Stimulated activated CD8-positive, alpha-beta memory T cell treated with anti-CD3 and anti-CD28 coated beads, Interleukin-4, amount 100 ng/mL, for 48 hours (primary cell): ENCODE results near the gene CUX1.
"Not testable (repeated sequence)": the region's sequence is repeated elsewhere in the genome, so short reads cannot be mapped to it uniquely, and the experiment has no call there.

Experiments
- DNase-seq: peaks from one replicate; pipeline ENCODE4 v3.0.0-alpha.2; 2020

The CUX1 gene, protein sequence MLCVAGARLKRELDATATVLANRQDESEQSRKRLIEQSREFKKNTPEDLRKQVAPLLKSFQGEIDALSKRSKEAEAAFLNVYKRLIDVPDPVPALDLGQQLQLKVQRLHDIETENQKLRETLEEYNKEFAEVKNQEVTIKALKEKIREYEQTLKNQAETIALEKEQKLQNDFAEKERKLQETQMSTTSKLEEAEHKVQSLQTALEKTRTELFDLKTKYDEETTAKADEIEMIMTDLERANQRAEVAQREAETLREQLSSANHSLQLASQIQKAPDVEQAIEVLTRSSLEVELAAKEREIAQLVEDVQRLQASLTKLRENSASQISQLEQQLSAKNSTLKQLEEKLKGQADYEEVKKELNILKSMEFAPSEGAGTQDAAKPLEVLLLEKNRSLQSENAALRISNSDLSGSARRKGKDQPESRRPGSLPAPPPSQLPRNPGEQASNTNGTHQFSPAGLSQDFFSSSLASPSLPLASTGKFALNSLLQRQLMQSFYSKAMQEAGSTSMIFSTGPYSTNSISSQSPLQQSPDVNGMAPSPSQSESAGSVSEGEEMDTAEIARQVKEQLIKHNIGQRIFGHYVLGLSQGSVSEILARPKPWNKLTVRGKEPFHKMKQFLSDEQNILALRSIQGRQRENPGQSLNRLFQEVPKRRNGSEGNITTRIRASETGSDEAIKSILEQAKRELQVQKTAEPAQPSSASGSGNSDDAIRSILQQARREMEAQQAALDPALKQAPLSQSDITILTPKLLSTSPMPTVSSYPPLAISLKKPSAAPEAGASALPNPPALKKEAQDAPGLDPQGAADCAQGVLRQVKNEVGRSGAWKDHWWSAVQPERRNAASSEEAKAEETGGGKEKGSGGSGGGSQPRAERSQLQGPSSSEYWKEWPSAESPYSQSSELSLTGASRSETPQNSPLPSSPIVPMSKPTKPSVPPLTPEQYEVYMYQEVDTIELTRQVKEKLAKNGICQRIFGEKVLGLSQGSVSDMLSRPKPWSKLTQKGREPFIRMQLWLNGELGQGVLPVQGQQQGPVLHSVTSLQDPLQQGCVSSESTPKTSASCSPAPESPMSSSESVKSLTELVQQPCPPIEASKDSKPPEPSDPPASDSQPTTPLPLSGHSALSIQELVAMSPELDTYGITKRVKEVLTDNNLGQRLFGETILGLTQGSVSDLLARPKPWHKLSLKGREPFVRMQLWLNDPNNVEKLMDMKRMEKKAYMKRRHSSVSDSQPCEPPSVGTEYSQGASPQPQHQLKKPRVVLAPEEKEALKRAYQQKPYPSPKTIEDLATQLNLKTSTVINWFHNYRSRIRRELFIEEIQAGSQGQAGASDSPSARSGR (N-terminal part only)

DNA sequence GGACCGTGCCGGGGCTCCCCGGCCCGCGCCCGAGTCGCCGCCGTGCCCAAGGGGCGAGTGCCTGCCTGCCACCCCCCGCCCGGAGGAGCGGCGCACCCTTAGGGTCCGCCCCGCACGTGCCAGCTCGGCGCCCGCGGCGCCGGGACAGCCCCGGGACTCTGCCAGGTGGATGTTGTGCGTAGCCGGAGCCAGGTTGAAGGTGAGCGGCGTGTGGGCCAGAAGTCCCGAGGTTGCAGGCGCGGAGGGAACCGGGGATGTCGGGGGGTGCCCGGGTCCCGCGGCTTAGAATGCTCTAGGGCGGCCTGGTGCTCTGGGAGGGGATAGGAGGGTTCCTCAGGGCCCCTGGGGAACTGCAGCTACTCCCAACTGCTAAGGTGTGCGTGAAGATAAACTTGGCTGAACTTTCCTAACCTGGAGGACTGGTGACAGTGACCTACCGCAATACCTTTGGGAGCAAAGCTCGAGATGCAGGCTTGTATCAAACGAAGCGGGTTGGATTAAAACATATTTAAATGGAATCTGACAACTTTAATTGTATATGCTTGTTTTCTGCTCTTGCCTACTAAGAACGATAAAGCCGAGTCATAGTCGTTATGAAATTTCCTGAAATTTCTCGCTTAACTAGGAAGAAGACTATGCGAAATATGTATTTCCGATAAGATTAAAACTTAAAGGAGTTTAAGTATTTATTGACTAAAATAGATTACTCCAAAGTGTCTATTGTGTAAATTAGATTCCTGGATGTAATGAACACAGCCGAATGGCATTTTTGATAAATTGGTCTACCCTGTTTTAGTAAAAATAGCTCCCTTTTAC, at the start of gene CUX1:
Gene CUX1 (plus strand): TSS at position 156 of the 816 bp plus-strand sequence. CDS start 14 bp downstream, at position 170.
- DNase-seq: peak; percentile 36

DNA sequence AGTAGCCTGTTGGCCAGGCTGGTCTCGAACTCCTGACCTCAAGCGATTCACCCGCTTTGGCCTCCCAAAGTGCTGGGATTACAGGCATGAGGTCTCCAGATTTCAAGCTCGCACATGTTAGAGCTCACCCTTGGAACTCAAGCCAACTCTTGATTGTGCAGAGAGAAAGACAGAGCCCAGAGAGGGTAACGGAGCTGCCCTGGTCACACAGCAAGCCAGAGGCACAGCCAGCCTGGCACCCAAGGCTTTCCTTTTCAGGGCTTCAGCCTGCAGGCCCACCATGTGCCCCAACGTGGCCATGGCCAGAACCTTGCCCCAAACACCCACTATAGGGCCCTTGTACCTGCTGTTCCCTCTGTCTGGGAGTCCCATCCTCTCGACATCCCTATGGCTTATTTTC, 49.1 kb upstream of the CUX1 start:
- DNase-seq: no peak

DNA sequence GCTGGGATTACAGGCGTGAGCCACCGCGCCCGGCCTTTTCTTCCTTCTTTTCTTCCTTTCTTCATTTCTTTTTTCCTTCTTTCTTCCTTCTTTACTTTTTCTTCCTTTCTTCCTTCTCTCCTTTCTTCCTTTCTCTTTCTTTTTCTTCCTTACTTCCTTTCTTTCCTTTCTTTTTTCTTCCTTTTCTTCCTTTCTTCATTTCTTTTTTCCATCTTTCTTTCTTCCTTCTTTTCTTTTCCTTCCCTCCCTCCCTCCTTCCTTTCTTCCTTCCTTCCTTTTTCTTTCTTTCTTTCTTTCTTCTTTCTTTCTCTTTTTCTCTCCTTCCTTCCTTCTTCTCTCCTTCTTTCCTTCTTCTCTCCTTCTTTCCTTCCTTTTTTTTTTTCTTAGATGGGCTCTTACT, 47.0 kb upstream of the CUX1 start:
- no peak for DNase-seq

DNA sequence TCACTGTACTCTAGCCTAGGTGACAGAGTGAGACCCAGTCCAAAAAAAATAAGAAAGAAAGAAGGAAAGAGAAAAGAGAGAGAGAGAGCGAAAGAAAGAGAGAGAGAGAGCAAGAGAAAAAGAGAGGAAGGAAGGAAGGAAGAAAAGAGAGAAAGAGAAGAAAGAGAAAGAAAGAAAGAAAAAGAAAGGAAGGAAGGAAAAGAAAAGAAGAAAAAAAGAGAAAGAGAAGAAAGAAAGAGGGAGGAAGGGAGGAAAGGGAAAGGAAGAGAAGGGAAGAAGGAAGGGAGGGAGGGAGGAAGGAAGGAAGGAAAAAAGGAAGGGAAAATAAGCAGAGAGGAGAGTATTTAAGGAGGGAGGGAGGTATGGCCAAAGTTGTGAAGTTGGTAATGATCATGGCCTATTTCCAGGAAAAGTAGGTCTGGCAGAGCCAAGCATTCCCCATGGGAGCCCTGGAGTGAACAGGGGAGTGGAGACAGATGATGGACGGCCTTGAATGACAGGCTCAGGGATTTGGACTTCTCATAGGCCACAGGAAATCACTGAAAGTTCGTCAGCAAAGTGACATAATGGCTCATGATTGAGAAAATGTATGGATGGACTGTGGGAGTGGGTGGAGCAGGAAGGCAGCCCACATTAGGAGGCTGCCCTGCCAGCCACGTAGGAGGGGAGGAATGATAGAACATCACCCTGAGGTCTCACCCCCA, 44.8 kb upstream of the CUX1 start:
- no peak for DNase-seq

DNA sequence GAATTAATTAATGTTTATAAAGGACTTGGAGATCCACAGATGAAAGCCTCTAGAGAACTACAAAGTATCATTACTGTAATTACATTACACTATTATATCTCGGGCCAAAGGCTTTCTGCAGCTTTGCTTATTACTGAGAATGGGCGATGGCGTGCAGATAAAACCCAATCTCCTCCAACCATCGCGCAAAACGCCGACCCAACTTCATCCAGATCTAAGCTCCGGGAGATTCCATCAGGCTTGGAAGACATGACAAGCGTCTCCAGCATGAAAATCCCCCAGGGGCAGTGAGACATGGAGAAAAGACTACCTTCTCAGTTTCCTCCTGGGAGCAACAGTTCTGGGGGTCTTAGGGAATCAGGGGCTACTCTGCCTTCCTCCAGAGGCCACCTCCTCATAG, 42.2 kb upstream of the CUX1 start:
- no peak for DNase-seq

DNA sequence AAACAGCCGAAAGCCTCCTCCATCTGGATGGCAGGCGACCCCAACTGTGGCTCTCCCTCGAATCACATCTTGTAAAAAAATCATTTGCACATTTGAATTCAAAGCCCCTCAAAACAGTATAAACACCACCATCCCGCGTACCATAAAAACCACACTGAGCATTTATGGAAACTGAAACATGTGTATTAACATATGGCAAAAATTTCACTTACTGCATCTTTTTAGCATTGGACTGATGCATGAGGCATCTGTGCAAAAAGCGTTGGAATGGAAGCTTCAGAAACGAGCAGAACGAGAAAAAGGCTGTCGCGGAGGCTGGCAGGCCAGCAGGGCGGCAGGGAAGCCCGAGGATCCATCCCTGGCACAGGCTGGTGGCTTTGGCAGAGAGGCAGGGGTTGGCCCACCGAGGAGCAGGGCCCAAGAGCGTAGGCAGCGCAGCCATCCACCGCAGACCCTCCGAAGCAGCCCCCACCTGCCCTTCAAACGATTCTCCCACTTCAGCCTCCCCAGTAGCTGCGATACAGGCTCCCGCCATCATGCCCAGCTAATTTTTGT, 39.3 kb upstream of the CUX1 start:
- DNase-seq: no peak

DNA sequence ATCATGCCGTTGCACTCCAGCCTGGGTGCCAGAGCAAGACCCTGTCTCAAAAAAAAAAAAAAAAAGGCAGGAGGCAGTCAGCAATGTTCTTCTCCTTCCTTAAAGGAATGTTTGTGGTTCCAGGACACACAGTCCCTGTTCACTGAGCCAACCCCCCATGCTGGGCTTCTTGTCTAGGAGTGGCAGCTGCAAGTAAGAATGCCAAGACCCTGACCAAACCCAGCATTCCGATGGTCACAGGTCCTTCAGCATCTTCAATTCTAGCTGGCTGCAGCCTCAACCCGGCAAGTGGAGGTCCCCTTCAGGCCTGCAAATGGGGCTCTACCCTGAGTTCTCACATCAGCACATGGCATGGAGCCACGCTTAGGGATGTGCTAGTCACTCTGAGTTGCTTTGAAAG, 38.2 kb upstream of the CUX1 start:
- no peak for DNase-seq

DNA sequence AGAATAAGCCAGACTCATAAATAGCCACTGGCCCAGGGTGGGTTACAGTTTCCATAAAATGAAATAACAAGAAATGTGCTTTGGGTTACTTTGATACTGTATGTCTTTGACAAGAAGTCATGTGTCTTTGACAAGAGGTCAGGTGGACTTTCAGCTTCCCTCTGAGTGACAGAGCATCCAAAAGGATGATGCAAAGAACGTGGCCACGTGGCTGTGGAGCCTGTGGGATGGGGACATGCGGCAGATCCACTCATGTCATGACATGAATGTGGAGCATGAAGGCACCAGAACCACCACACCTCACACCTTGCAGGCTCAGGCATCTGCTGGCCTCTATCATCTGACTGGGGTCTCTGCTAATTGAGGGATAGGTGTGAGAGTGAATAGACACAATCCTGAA, 37.1 kb upstream of the CUX1 start:
- DNase-seq: no peak

DNA sequence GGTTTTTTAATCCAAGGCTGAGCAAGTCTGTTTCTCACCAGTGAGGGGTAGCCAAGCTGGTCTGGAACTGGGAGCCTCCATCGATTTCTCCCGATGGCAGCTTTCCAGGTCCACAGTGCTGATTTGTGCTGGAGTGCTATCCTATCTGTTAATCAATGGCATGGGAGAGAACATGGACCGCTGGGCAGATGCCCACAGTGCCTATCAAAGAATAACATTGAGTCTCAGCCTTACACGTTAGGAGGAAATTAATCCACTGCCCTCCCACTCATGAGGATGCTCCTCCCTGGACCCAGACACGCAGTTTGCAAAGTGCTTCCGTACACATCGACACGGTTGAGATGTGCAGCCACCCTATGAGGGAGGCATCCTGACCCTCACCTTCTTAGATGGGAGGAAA, 36.0 kb upstream of the CUX1 start:
- no peak for DNase-seq

DNA sequence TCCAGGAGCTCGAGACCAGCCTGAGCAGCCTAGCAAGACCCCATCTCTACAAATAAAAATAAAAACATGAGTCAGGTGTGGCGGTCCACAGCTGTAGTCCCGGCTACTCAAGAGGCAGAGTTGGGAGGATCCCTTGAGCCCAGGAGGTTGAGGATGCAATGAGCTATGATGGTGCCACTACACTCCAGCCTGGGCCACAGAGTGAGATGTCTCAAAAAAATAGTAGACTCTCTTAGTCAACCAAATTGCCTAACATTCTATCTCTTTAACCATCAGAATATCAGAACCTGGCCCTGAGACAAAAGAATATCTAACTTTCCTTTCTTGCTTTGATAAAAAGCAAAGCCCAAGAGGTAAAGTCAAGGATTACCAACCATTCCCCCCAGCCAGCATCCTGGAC, 35.0 kb upstream of the CUX1 start:
- no peak for DNase-seq

DNA sequence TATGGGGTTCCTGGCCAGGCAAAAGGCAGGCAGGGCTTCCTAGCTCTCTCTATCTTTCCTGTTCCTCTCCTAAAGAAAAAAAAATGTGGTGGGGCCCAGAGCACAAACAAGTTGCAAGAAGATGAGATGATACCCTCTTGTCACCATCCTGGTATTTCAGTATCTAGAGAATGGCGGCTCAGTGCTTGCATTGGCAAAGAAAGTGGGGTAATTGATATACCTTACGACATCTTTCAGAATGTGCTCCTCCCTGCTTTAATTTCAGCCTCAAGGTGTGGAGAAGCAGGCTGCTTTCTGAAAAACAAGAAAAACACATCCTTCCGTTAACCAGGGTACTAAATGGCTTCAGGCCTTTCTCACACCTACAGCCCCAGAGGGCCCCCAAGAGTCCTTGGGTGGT, 34.5 kb upstream of the CUX1 start:
- no peak for DNase-seq

DNA sequence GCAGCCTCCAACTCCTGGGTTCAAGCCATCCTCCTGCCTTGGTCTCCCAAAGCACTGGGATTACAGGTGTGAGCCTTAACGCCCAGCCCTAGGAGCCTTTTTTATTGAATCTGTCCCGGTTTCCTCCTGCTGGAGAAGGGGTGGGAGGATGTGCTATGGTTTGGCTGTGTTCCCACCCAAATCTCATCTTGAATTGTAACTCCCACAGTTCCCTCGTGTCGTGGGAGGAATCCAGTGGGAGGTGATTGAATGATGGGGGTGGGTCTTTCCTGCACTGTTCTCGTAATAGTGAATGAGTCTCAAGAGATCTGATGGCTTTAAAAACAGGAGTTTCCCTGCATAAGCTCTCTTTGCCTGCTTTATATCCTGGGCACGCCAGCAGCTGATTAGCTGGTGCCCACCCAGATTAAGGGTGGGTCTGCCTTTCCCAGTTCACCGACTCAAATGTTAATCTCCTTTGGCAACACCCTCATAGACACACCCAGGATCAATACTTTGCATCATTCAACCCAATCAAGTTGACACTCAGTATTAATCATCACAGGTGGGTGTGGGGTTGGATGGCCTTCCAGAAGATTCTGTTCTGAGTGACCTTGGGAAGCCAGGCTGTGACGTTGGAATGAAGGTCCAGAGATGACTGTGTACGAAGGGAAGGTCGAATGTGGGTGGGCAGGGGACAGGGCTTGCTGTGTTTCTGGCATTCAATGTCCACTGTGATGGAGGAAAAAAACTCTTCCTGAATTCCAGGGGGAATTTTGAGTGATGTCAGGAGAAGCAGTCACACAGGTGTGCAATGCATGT, 33.8 kb upstream of the CUX1 start:
- DNase-seq: no peak

DNA sequence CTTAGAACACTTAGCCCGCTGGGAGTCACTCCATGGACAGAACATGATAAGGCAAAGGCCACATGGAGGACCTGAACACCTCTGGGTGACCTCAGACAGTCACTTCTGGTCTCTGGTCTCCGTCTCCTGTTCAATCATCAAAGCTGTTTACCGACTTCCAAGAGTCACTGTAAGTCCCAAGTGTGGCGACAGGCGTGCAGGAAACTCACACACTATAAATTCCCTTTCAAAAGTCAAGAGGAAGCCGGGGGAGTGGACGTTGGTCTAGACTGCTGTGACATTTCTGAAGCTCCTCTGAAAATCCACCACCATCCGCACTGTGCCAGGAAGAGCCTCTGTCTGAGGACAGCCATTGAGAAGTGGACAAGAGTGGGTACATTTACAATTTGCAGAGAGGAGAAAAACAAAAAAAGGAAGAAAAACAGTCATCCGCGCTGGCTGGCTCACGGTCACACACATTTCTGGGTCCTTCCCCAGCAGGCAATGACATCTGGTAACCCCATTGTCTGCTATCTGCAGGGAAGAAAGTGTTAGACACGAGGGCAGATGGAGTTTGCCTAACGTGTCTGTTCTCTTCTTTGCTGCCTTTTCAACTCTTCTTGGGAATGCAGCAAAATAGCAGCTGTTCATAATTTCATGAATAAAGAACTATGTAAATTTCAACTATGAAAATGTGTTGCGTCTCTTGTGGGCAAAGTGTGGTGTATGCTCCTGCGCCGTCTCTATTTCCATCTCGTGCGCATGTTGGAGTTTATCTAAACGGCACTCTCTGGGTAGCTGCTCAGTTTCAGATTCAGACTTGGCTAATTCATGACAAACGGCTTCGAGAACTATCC, 32.9 kb upstream of the CUX1 start:
- DNase-seq: no peak

DNA sequence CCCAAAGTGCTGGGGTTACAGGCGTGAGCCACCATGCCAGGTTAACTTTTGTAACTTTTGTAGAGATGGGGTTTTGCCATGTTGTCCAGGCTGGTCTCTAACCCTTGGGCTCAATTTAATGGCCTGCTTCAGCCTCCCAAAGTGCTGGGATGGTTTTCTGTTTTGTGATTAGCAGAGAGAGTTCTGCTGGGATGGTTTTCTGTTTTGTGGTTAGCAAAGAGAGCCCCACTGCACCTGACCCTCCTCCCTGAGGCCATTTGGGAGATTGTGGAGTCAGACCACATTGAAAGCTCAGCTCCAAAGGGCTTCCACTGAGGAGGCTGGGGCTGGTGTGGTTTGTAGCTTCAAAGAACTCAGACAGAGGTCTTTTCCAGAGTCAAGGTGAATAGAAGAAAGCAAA, 29.6 kb upstream of the CUX1 start:
- no peak for DNase-seq

DNA sequence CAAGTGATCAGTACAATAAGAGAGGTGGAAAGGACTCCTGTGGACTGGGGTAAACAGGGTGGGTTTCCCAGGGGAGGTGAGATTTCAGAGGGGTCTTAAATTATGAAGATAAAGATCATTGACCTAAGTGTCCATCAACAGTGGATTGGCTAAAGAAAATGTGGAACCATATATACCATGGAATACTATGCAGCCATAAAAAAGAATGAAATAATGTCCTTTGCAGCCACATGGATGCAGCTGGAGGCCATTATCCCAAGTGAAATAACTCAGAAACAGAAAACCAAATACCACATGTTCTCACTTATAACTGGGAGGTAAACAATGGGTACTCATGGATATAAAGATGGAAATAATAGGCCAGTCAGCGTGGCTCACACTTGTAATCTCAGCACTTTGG, 28.9 kb upstream of the CUX1 start:
- DNase-seq: no peak

DNA sequence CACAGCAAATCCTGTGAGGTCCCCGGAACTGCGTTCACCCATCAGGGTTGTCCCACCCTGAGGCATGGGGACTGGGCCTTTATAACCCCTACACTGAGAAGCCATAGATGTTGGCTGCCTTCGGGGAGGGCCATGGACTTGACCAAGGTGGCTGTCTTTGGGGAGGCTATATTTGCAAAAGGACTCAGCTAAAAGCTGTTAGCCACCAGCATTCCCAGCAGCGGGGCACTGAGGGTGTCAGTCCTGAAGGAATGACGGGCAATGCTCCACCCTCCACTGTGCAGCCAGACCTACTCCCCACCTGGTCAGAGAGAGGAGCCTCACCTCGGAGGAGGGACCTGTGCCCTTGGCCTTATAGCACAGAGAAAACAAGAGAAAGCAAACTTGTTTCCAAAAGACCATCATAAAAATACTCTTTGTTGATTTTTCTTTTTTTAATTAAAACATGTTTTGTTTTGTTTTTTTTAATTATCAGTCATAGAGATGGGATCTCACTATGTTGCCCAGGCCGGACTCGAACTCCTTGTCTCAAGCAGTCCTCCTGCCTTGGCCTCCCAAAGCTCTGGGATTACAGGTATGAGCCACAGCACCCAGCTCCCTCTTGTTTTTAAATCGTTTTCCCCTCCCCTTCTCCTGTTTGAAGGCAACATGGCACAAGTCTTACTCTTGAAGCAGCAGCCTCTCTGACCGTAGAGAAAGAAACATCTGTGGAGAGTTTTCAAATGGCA, 26.7 kb upstream of the CUX1 start:
- no peak for DNase-seq

DNA sequence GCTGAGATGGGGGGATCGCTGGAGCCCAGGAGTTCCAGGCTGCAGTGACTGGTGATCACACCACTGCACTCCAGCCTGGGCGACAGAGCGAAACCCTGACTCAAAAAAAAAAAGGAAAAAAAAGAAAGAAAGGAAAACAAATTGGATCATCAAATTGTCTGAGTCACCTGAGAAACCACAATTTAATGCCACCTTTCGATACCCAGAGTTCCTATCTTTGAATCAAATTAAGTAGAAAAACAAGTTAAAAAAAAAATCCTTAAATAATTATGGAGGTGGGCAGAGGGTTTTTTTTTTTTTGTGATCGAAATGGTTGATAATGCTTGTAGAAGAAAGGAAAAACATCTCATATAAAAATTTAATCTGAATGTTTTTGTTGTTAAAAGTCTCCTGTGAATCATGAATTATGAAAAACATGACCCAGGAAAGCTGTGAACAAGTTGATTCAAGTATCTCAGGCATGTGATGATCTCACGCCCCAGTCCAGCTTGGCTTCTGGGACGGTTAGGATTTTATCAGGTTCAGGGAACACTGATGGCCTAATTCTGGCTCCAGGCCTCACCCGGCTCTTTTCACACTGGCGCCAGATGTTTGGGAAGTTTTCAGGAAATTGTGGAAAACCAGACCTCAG, 25.3 kb upstream of the CUX1 start:
- no peak for DNase-seq

DNA sequence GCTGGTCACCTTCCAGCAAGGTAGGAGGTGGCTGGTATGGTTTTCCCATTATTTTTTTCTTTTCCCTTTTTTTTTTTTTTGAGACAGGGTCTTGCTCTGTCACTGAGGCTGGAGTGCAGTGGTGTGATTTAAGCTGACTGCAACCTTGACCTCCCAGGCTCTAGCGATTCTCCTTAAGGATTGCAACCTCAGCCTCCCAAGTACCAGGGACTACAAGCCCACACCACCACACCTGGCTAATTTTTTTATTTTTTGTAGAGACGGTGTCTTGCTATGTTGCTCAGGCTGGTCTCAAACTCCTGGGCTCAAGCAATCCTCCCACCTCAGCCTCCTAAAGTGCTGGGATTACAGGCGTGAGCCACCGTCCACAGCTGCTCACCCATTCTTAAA, 24.7 kb upstream of the CUX1 start:
- not testable (repeated sequence) for DNase-seq
